Kidney (tissue), 14 donors: ENCODE data around the gene ALDH1A3. TPM values are rescaled to one million over a fixed set of nuclear protein-coding genes. Genes with fewer than 3 reads are reported as not detected.

Experiments
- DNase-seq, 5 donors: peaks; one replicate each; pipeline ENCODE4 v3.0.0-alpha.2; 2013 to 2020
- FAIRE-seq: peaks from 2 replicates; lab custom pipeline; 2012; peaks lifted over from hg19 to GRCh38; lab: Jason Lieb, UNC
- H3K27ac ChIP-seq, 2 donors: one replicate each; pipeline ENCODE4 v1.7.0; 2013; ENCODE audit warnings: low read depth in 2 of 2, low read length in 2 of 2, inconsistent platforms in 1 of 2
- H3K27me3 ChIP-seq: one replicate; pipeline ENCODE4 v1.7.1; 2013; ENCODE audit warnings: low read length, inconsistent platforms; ENCODE audit not compliant: control insufficient read depth, insufficient read depth
- H3K36me3 ChIP-seq, 3 donors: one replicate each; pipeline versions ENCODE4 v1.7.0 to v1.7.1; 2013; ENCODE audit warnings: low read length in 3 of 3, control low read depth in 1 of 3, inconsistent platforms in 1 of 3; ENCODE audit not compliant: insufficient read depth in 3 of 3, control insufficient read depth in 2 of 3
- H3K4me1 ChIP-seq, 3 donors: one replicate each; pipeline versions ENCODE4 v1.7.0 to v1.7.1; 2013; ENCODE audit warnings: low read length in 3 of 3, inconsistent platforms in 1 of 3, low read depth in 1 of 3; ENCODE audit not compliant: control insufficient read depth in 2 of 3, insufficient read depth in 2 of 3
- H3K4me3 ChIP-seq, 3 donors: one replicate each; pipeline versions ENCODE4 v1.7.0 to v1.8.1; 2013; ENCODE audit warnings: low read length in 3 of 3, control low read depth in 1 of 3, inconsistent platforms in 1 of 3
- H3K9ac ChIP-seq, 3 donors: one replicate each; pipeline versions ENCODE4 v1.7.0 to v1.7.1; 2013; ENCODE audit warnings: low read length in 3 of 3, control low read depth in 1 of 3, inconsistent platforms in 1 of 3
- H3K9me3 ChIP-seq, 3 donors: one replicate each; pipeline versions ENCODE4 v1.7.0 to v1.7.1; 2013; ENCODE audit warnings: low read length in 3 of 3, control low read depth in 1 of 3, inconsistent platforms in 1 of 3; ENCODE audit not compliant: control insufficient read depth in 2 of 3, insufficient read depth in 1 of 3
- intact Hi-C: fragments of 100-400 bp; cut with DNase I; formaldehyde crosslinking; loops from one replicate; pipeline ENCODE4 v1.11.1; 2022
- polyA plus RNA-seq: library from polyadenylated mRNA; stranded (reverse); fragments of 350-450 nt; fragmentation: Illumina TruSeq; extraction: RNeasy Lipid Tissue Mini Kit (QIAGEN cat#74804); gene quantifications from one replicate; pipeline ENCODE4 v1.2.3, GENCODE V29; 2014; ENCODE audit warnings: low read depth, low replicate concordance; ENCODE audit not compliant: insufficient read depth
- total RNA-seq: library from RNA; stranded (reverse); fragmentation: NEBNext Ultra II Directional; extraction: Animal tissue kit (Norgen Biotek cat#: 25700); gene quantifications from one replicate; pipeline ENCODE4 v1.2.1, GENCODE V29; 2021
- TF ChIP-seq, protein P1 (sequence below): IDR thresholded peaks from 3 replicates; pipeline ENCODE4 v1.5.1; 2012; ENCODE audit warnings: mild to moderate bottlenecking, moderate library complexity, borderline replicate concordance; ENCODE audit not compliant: insufficient read depth; ENCODE audit errors: extremely low read depth
- donor health status: control.
- donor health status: control.
- donor health status: control.
- donor health status: control.
- donor health status: control.
- donor health status: DM: yes; HTN: yes; CAD: no.
- donor health status: Normal renal cell carcinoma (clear cell type).

ALDH1A3 gene
- total and polyA plus RNA-seq, 2 donors from 2014 or later = 5.4 to 19.6 TPM

DNA sequence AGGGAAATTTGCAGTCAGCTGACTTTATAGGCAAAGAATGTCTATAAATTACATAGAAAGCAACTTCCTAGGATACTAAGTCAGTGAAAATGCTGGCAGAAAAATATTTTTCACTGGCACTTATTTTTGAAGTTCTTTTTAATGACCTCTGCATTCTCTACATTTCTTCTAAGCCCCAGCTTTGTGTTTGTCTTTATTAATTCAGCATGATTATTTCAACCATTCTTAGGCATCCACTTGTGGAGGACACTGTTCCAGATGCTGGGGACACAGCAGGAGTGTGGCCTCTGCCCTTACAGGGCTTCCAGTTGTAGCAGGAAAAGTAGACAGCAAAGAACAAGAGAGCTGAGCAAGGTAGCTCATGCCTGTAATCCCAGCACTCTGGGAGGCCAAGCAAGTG, 54.5 kb downstream of the ALDH1A3 start:
- FAIRE-seq (no peak), DNase-seq (no peak)
- Histone ChIP-seq H3K9me3 (no peaks in the 10 kb centered on the region), H3K9ac (no peak overlapping the region), H3K27ac (no peak overlapping the region), H3K4me1 (no peaks in the 10 kb centered on the region), H3K36me3 (no peaks in the 10 kb centered on the region), H3K27me3 (no peaks in the 10 kb centered on the region), H3K4me3 (no peak overlapping the region)
- intact Hi-C loops = no loop called here
- TF ChIP-seq, protein P1, sequence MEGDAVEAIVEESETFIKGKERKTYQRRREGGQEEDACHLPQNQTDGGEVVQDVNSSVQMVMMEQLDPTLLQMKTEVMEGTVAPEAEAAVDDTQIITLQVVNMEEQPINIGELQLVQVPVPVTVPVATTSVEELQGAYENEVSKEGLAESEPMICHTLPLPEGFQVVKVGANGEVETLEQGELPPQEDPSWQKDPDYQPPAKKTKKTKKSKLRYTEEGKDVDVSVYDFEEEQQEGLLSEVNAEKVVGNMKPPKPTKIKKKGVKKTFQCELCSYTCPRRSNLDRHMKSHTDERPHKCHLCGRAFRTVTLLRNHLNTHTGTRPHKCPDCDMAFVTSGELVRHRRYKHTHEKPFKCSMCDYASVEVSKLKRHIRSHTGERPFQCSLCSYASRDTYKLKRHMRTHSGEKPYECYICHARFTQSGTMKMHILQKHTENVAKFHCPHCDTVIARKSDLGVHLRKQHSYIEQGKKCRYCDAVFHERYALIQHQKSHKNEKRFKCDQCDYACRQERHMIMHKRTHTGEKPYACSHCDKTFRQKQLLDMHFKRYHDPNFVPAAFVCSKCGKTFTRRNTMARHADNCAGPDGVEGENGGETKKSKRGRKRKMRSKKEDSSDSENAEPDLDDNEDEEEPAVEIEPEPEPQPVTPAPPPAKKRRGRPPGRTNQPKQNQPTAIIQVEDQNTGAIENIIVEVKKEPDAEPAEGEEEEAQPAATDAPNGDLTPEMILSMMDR = no peak

- TF ChIP-seq, protein P1 = no peak
- no peak overlapping the region for H3K9ac ChIP-seq
- H3K36me3 ChIP-seq = no peaks in the 10 kb centered on the region
- no peak for DNase-seq
- no peaks in the 10 kb centered on the region for H3K27me3 ChIP-seq
- H3K4me3 ChIP-seq = no peak overlapping the region
- intact Hi-C loops = no loop called here
- no peaks in the 10 kb centered on the region for H3K9me3 ChIP-seq
- no peak overlapping the region for H3K27ac ChIP-seq
- no peak for FAIRE-seq
- H3K4me1 ChIP-seq = no peaks in the 10 kb centered on the region
Measured at GRCh38 chr15:100934726-100935125, 55.1 kb downstream of the ALDH1A3 start.

- H3K4me1 ChIP-seq = no peaks in the 10 kb centered on the region
- H3K36me3 ChIP-seq = no peaks in the 10 kb centered on the region
- no peak overlapping the region for H3K4me3 ChIP-seq
- no peak for FAIRE-seq
- H3K9me3 ChIP-seq = no peaks in the 10 kb centered on the region
- TF ChIP-seq, protein P1 = no peak
- H3K27me3 ChIP-seq = no peaks in the 10 kb centered on the region
- H3K27ac ChIP-seq = no peak overlapping the region
- H3K9ac ChIP-seq = no peak overlapping the region
- intact Hi-C loops = no loop called here
- DNase-seq = no peak
Measured at GRCh38 chr15:100937171-100937570, 57.5 kb downstream of the ALDH1A3 start.

DNA sequence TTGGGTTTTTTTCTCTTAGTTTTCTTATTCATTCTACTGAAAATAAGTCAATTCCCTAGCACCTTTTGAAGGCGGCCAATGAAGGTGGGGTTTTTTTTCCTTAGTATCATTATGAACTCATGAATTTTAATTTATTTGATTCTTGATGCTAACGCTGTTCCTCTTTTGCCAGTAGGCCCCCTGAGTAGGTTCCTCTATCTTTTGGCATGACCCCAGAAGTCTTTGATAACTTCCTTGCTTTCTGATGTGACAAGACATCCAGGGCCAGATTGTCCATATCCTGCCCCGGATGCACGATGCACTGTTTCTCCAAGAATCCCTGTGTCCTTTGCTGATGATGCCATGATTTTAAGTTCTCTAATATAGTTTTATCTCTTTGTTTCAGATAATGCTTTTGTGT, 60.2 kb downstream of the ALDH1A3 start:
- H3K27me3 ChIP-seq = no peaks in the 10 kb centered on the region
- no peak overlapping the region for H3K9ac ChIP-seq
- H3K27ac ChIP-seq = no peak overlapping the region
- H3K4me1 ChIP-seq = peaks cover 0 to 2% (median 0%) of the 10 kb centered on the region in 3 donors
- intact Hi-C loops = no loop called here
- H3K4me3 ChIP-seq = no peak overlapping the region
- DNase-seq (no peak), FAIRE-seq (no peak)
- H3K36me3 ChIP-seq = no peaks in the 10 kb centered on the region
- no peaks in the 10 kb centered on the region for H3K9me3 ChIP-seq
- TF ChIP-seq, protein P1 = no peak
